ENCODE measurements around the gene UBR2.
"Not testable (repeated sequence)": the region's sequence is repeated elsewhere in the genome, so short reads cannot be mapped to it uniquely, and the experiment has no call there.

The UBR2 gene

GRCh38 chr6:42604699-42605098 is 40.9 kb downstream of the UBR2 start:
- DNase-seq; intact Hi-C loops (cut with DNase I): not testable (repeated sequence)

- intact Hi-C loops (cut with DNase I) = no loop called here
- no peak for DNase-seq
Measured at GRCh38 chr6:42610416-42610815, 46.6 kb downstream of the UBR2 start.

GRCh38 chr6:42615518-42615917 is 51.7 kb downstream of the UBR2 start:
- no peak for DNase-seq
- intact Hi-C loops (cut with DNase I) = no loop called here

- DNase-seq = no peak
- intact Hi-C loops (cut with DNase I) = no loop called here
Measured at GRCh38 chr6:42616716-42617115, 52.9 kb downstream of the UBR2 start.

GRCh38 chr6:42618105-42618504 is 54.3 kb downstream of the UBR2 start:
- DNase-seq = no peak
- intact Hi-C loops (cut with DNase I) = no loop called here

- DNase-seq = peak in 2 of 42 donors; percentile 7 to 46
- intact Hi-C loops (cut with DNase I) = no loop called here
Measured at GRCh38 chr6:42618686-42619085, 54.9 kb downstream of the UBR2 start.

GRCh38 chr6:42619963-42620362 is 56.1 kb downstream of the UBR2 start:
- intact Hi-C loops (cut with DNase I) = no loop called here
- DNase-seq = no peak

GRCh38 chr6:42624601-42625000 is 60.8 kb downstream of the UBR2 start:
- intact Hi-C loops (cut with DNase I) = no loop called here

GRCh38 chr6:42627044-42627443 is 63.2 kb downstream of the UBR2 start:
- no peak for DNase-seq
- intact Hi-C loops (cut with DNase I) = no loop called here

More at GRCh38 chr6:42624601-42625000, 60.8 kb downstream of the UBR2 start:
- DNase-seq = no peak

- DNase-seq = no peak
- intact Hi-C loops (cut with DNase I) = no loop called here
Measured at GRCh38 chr6:42627674-42628073, 63.8 kb downstream of the UBR2 start.

- intact Hi-C loops (cut with DNase I) = no loop called here
- DNase-seq = no peak
Measured at GRCh38 chr6:42628604-42629003, 64.8 kb downstream of the UBR2 start.

- DNase-seq = no peak
- intact Hi-C loops (cut with DNase I) = no loop called here
Measured at GRCh38 chr6:42629845-42630244, 66.0 kb downstream of the UBR2 start.

GRCh38 chr6:42637681-42638080 is 73.9 kb downstream of the UBR2 start:
- no peak for DNase-seq
- intact Hi-C loops (cut with DNase I) = no loop called here

- intact Hi-C loops (cut with DNase I) = no loop called here
- no peak for DNase-seq
Measured at GRCh38 chr6:42642794-42643193, 79.0 kb downstream of the UBR2 start.

- DNase-seq = no peak
- intact Hi-C loops (cut with DNase I) = no loop called here
Measured at GRCh38 chr6:42644211-42644610, 80.4 kb downstream of the UBR2 start.

GRCh38 chr6:42652024-42652746 is 88.4 kb downstream of the UBR2 start:
- intact Hi-C loops (cut with DNase I) = no loop called here
- DNase-seq = no peak

- intact Hi-C loops (cut with DNase I) = no loop called here
- DNase-seq = no peak
Measured at GRCh38 chr6:42653851-42654250, 90.0 kb downstream of the UBR2 start.

GRCh38 chr6:42659806-42660205 is 96.0 kb downstream of the UBR2 start:
- intact Hi-C loops (cut with DNase I) = loop anchor here (5.0 kb wide), 2 partner anchors 67 to 217 kb away; partner anchors contain the start of gene RPL7L1
- DNase-seq = no peak

- intact Hi-C loops (cut with DNase I) = loop anchor here (5.0 kb wide), 1 partner anchor 216 kb away; the partner anchor contains the start of gene RPL7L1
- peak; percentile 40 to 94 (median 82) for DNase-seq
Measured at GRCh38 chr6:42661540-42662153, 97.8 kb downstream of the UBR2 start.

- no peak for DNase-seq
- intact Hi-C loops (cut with DNase I) = loop anchor here (5.0 kb wide), 1 partner anchor 213 kb away; the partner anchor contains the start of gene RPL7L1
Measured at GRCh38 chr6:42664718-42665117, 100.9 kb downstream of the UBR2 start.

- DNase-seq; intact Hi-C loops (cut with DNase I): not testable (repeated sequence)
Measured at GRCh38 chr6:42674368-42674767, 110.5 kb downstream of the UBR2 start.
